HCT116 (cell line): ENCODE data around the gene GUCY2C. TPM values are rescaled to one million over a fixed set of nuclear protein-coding genes. Genes with fewer than 3 reads are reported as not detected.

Experiments used
- ATAC-seq: fragments of 200-7000 bp; cut with Tn5 transposase; 2 replicates; pipeline ENCODE4 v1.9.1; 2020; ENCODE audit warnings: mild to moderate bottlenecking, moderate library complexity
- BruUV-seq: library from RNA; stranded (reverse); fragments of 400-500 nt; replicated peaks from 2 replicates; lab custom pipeline; 2021; lab: Mats Ljungman, UMichigan
- CTCF ChIA-PET: fragments of 300-600 bp; sonication (Branson Sonifier 250); formaldehyde crosslinking; loops from one replicate; lab custom pipeline; 2021; ENCODE audit warnings: antibody characterized with exemption; lab: Charles Lee
- POLR2A ChIA-PET: fragments of 300-600, 350-600 bp; sonication (Branson Sonifier 250); formaldehyde crosslinking; loops from one replicate; lab custom pipeline; 2021; ENCODE audit warnings: antibody characterized with exemption; lab: Charles Lee
- RAD21 ChIA-PET, 2 experiments: fragments of 300-600 bp; sonication (Branson Sonifier 250); formaldehyde crosslinking; loops; one replicate each; lab custom pipeline; 2023; ENCODE audit warnings: low total read pairs in 2 of 2; ENCODE audit not compliant: uncharacterized antibody in 2 of 2, unreplicated experiment in 2 of 2, low non-redundant PET in 1 of 2; lab: Charles Lee
- DNase-seq: peaks from one replicate; pipeline ENCODE4 v3.0.0-alpha.2; 2010; ENCODE audit warnings: low read depth, low spot score
- H2AFZ ChIP-seq: fragments of 200-600 bp; shearing (Covaris generic), sonication (generic); 2 replicates; pipeline ENCODE4 v1.6.1; 2017; ENCODE audit warnings: low read depth, mixed run types, mixed read lengths, antibody characterized with exemption, low read length; ENCODE audit not compliant: poor library complexity, severe bottlenecking
- H3K27ac ChIP-seq: 2 replicates; pipeline ENCODE4 v1.5.1; 2012; ENCODE audit warnings: low read depth, low read length
- H3K27me3 ChIP-seq: fragments of 200-600 bp; sonication (generic); 2 replicates; pipeline ENCODE4 v1.6.1; 2016; ENCODE audit warnings: mixed run types, low read length, mixed read lengths; ENCODE audit not compliant: insufficient read depth
- H3K36me3 ChIP-seq, 2 experiments: fragments of 200-500 bp in 1 of 2; fragments of 200-600 bp in 1 of 2; sonication (Bioruptor generic) in 1 of 2; sonication (generic) in 1 of 2; 2 replicates each; pipeline versions ENCODE4 v1.5.1 to v1.6.1; 2014 to 2016; ENCODE audit warnings: low read length in 2 of 2, inconsistent platforms in 1 of 2, mixed read lengths in 1 of 2, mixed run types in 1 of 2; ENCODE audit not compliant: insufficient read depth in 2 of 2, control insufficient read depth in 1 of 2
- H3K4me1 ChIP-seq, 2 experiments: fragments of 200-600 bp in 1 of 2; sonication (generic) in 1 of 2; 2 replicates each; pipeline versions ENCODE4 v1.5.1 to v1.6.1; 2012 to 2017; ENCODE audit warnings: low read length in 2 of 2, inconsistent platforms in 1 of 2, mild to moderate bottlenecking in 1 of 2, mixed read lengths in 1 of 2, mixed run types in 1 of 2, moderate library complexity in 1 of 2; ENCODE audit not compliant: insufficient read depth in 2 of 2, control insufficient read depth in 1 of 2
- H3K4me2 ChIP-seq: fragments of 200-600 bp; sonication (generic); 2 replicates; pipeline ENCODE4 v1.6.1; 2017; ENCODE audit warnings: mixed run types, low read length, mixed read lengths
- H3K4me3 ChIP-seq, 2 experiments: fragments of 200-600 bp in 1 of 2; sonication (generic) in 1 of 2; replicated peaks in 1 of 2; 2 replicates each; pipeline ENCODE4 v1.5.1; 2011 to 2016; ENCODE audit warnings: low read length in 2 of 2, control low read depth in 1 of 2, low read depth in 1 of 2, mild to moderate bottlenecking in 1 of 2, mixed read lengths in 1 of 2, mixed run types in 1 of 2
- H3K79me2 ChIP-seq: fragments of 200-600 bp; sonication (generic); 2 replicates; pipeline ENCODE4 v1.6.1; 2017; ENCODE audit warnings: mild to moderate bottlenecking, mixed run types, low read length, moderate library complexity, mixed read lengths; ENCODE audit not compliant: insufficient read depth
- H3K9ac ChIP-seq: fragments of 200-600 bp; sonication (generic); 2 replicates; pipeline ENCODE4 v1.6.1; 2016; ENCODE audit warnings: low read length, mixed read lengths
- H3K9me2 ChIP-seq: fragments of 200-600 bp; sonication (generic), shearing (Covaris generic); 2 replicates; pipeline ENCODE4 v1.6.1; 2017; ENCODE audit warnings: mixed run types, mild to moderate bottlenecking, moderate library complexity; ENCODE audit not compliant: insufficient read depth
- H3K9me3 ChIP-seq, 2 experiments: fragments of 200-500 bp in 1 of 2; fragments of 200-600 bp in 1 of 2; sonication (Bioruptor generic) in 1 of 2; sonication (generic) in 1 of 2; 2 replicates each; pipeline ENCODE4 v1.6.1; 2014 to 2017; ENCODE audit warnings: low read length in 2 of 2, mixed read lengths in 2 of 2, inconsistent platforms in 1 of 2, low read depth in 1 of 2, mild to moderate bottlenecking in 1 of 2, mixed run types in 1 of 2, moderate library complexity in 1 of 2; ENCODE audit not compliant: control insufficient read depth in 1 of 2, insufficient read depth in 1 of 2
- H4K20me1 ChIP-seq: fragments of 200-600 bp; sonication (generic), shearing (Covaris generic); 2 replicates; pipeline ENCODE4 v1.6.1; 2017; ENCODE audit warnings: mixed run types, mild to moderate bottlenecking, moderate library complexity; ENCODE audit not compliant: insufficient read depth
- ATF3 ChIP-seq: IDR thresholded peaks from 2 replicates; pipeline ENCODE4 v1.6.1; 2012
- CBX3 ChIP-seq: IDR thresholded peaks from 2 replicates; pipeline ENCODE4 v1.6.1; 2012; ENCODE audit warnings: low read depth
- CEBPB ChIP-seq: IDR thresholded peaks from 2 replicates; pipeline ENCODE4 v1.6.1; 2012; ENCODE audit warnings: low read depth
- CTCF ChIP-seq, 3 experiments: fragments of 200-600 bp in 1 of 3; sonication (generic) in 1 of 3; IDR thresholded peaks in 2 of 3; conservative IDR thresholded peaks in 1 of 3; 2 replicates each; pipeline ENCODE4 v1.5.1; 2012 to 2017; ENCODE audit warnings: low read depth in 2 of 3, low read length in 2 of 3, antibody characterized with exemption in 1 of 3, borderline replicate concordance in 1 of 3, control low read depth in 1 of 3, mild to moderate bottlenecking in 1 of 3, mixed read lengths in 1 of 3, mixed run types in 1 of 3, moderate library complexity in 1 of 3; ENCODE audit not compliant: insufficient read depth in 1 of 3
- ELF1 ChIP-seq: IDR thresholded peaks from 2 replicates; pipeline ENCODE4 v1.6.1; 2012; ENCODE audit warnings: low read depth, borderline replicate concordance
- EZH2 ChIP-seq: fragments of 200-600 bp; sonication (generic); IDR thresholded peaks from 2 replicates; pipeline ENCODE4 v1.6.1; 2017; ENCODE audit warnings: antibody characterized with exemption, mixed run types
- FOSL1 ChIP-seq: IDR thresholded peaks from 2 replicates; pipeline ENCODE4 v1.6.1; 2012; ENCODE audit warnings: low read depth
- JUND ChIP-seq: IDR thresholded peaks from 2 replicates; pipeline ENCODE4 v1.6.1; 2012
- MAX ChIP-seq: IDR thresholded peaks from 2 replicates; pipeline ENCODE4 v1.6.1; 2012
- POLR2AphosphoS5 ChIP-seq: IDR thresholded peaks from 2 replicates; pipeline ENCODE4 v1.6.1; 2011; ENCODE audit warnings: mild to moderate bottlenecking, low read depth, low read length, moderate library complexity
- RAD21 ChIP-seq: IDR thresholded peaks from 2 replicates; pipeline ENCODE4 v1.6.1; 2012; ENCODE audit warnings: low read depth, mild to moderate bottlenecking
- REST ChIP-seq: IDR thresholded peaks from 2 replicates; pipeline ENCODE4 v1.6.1; 2012; ENCODE audit warnings: low read depth
- SIN3A ChIP-seq: IDR thresholded peaks from 2 replicates; pipeline ENCODE4 v1.6.1; 2012; ENCODE audit warnings: low read depth
- SP1 ChIP-seq: IDR thresholded peaks from 2 replicates; pipeline ENCODE4 v1.6.1; 2012; ENCODE audit warnings: low read depth
- SRF ChIP-seq: IDR thresholded peaks from 2 replicates; pipeline ENCODE4 v1.6.1; 2012; ENCODE audit warnings: low read depth
- TCF7L2 ChIP-seq: IDR thresholded peaks from 2 replicates; pipeline ENCODE4 v1.7.0; 2011; ENCODE audit warnings: borderline replicate concordance, inconsistent platforms; ENCODE audit not compliant: insufficient read depth, insufficient read length; ENCODE audit errors: extremely low read depth
- YY1 ChIP-seq: IDR thresholded peaks from 2 replicates; pipeline ENCODE4 v1.6.1; 2011; ENCODE audit warnings: low read length, low read depth, moderate library complexity, mild to moderate bottlenecking; ENCODE audit not compliant: insufficient replicate concordance; ENCODE audit errors: extremely low read depth
- ZBTB33 ChIP-seq: IDR thresholded peaks from 2 replicates; pipeline ENCODE4 v1.6.1; 2011; ENCODE audit warnings: mild to moderate bottlenecking, low read length, moderate library complexity; ENCODE audit not compliant: insufficient replicate concordance; ENCODE audit errors: extremely low read depth
- ZNF274 ChIP-seq: fragments of 200-500 bp; sonication (Bioruptor generic); IDR thresholded peaks from 2 replicates; pipeline ENCODE4 v1.6.1; 2014; ENCODE audit warnings: mild to moderate bottlenecking, low read depth, low read length, inconsistent platforms
- intact Hi-C: fragments of 100-400 bp; cut with micrococcal nuclease; formaldehyde crosslinking; loops from 2 replicates; pipeline ENCODE4 v1.10.0; 2022
- total RNA-seq: library from RNA; stranded (reverse); gene quantifications from one replicate; pipeline ENCODE4 v1.2.1, GENCODE V29; 2021; ENCODE audit not compliant: unreplicated experiment

GUCY2C gene
- total RNA-seq, 1 experiment from 2014 or later: not detected

- Histone ChIP-seq H3K36me3 (no peaks in the 10 kb centered on the region), H3K27me3 (no peaks in the 10 kb centered on the region), H3K4me3 (no peak overlapping the region), H3K9me3 (no peaks in the 10 kb centered on the region), H3K79me2 (no peaks in the 10 kb centered on the region), H3K4me2 (no peak overlapping the region), H4K20me1 (no peaks in the 10 kb centered on the region), H3K27ac (no peak overlapping the region), H3K9me2 (no peaks in the 10 kb centered on the region), H3K9ac (no peak overlapping the region), H2AFZ (no peak overlapping the region), H3K4me1 (no peaks in the 10 kb centered on the region)
- intact Hi-C loops: loop anchor here (1.0 kb wide), 1 partner anchor 43 kb away; no protein-coding TSS in a partner anchor
- ATAC-seq (no peak), DNase-seq (no peak)
- BruUV-seq: no TSS peak
- ChIA-PET CTCF (no interaction called here), POLR2A (no interaction called here), RAD21 (no interaction called here)
- TF ChIP-seq YY1 (no peak), EZH2 (no peak), CTCF (IDR thresholded peaks at IDR 0.05 in 2 of 3, conservative IDR thresholded peaks at IDR 0.05 in 1 of 3; ENCODE audit: borderline replicate concordance in 1 of 3, insufficient read depth in 1 of 3, low read depth in 2 of 3, low read length in 2 of 3) (no peak), TCF7L2 (no peak), SP1 (no peak), POLR2AphosphoS5 (no peak), ATF3 (no peak), ZBTB33 (no peak), REST (no peak), ZNF274 (no peak), JUND (no peak), SIN3A (no peak), MAX (no peak), ELF1 (no peak), CBX3 (no peak), FOSL1 (no peak), RAD21 (no peak), SRF (no peak), CEBPB (no peak)
Observed at GRCh38 chr12:14612250-14612649, 84.1 kb downstream of the GUCY2C start.
